ENCODE results near the gene SLC38A11. TPM values are rescaled to one million over a fixed set of nuclear protein-coding genes. Genes with fewer than 3 reads are reported as not detected.

SLC38A11 gene
- total and polyA plus RNA-seq, 2 donors (not counting 1 experiment from before 2014, with no cell fraction given), result 5.4 to 46.8 TPM

DNA sequence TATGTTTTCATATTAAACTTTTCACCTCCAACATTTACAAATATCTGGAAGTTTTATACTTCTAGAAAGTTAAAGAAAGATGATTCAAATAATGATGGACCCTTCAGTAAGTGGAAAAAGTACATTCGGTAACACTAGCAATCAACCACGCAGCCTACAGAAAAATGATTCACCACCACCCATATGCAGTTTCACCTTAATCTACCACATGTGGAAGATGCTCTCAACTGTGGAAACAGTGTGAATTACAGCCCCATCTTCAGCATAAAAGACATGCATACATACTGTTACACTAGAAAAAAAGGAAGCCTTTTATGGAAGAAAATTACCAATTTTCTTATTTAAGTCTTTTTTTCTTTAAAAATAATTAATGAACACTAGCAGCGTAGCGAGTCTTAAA lies 1.1 kb downstream of the SLC38A11 start:
- H3K9me3 ChIP-seq (ENCODE audit: control extremely low read depth in 1 of 3, control insufficient read depth in 2 of 3, insufficient read depth in 1 of 3, low read length in 2 of 3), result peaks cover 0 to 9% (median 2%) of the 10 kb centered on the region in 3 donors
- no peaks in the 10 kb centered on the region for H4K20me1 ChIP-seq (ENCODE audit: control insufficient read depth, insufficient read depth, low read length, poor library complexity, severe bottlenecking)
- no peaks in the 10 kb centered on the region for H3K79me2 ChIP-seq (ENCODE audit: control insufficient read depth, insufficient read depth, low read length)
- peaks cover 3% of the 10 kb centered on the region for H3K27me3 Mint-ChIP-seq
- WGBS (ENCODE audit: insufficient coverage), result no CpG with 5 or more reads among the region's 4 CpGs
- peaks cover 20% of the 10 kb centered on the region for H3K4me1 Mint-ChIP-seq
- peak overlapping the region; percentile 66 for H3K9ac ChIP-seq (ENCODE audit: low read length)
- DNase-seq (no peak), ATAC-seq (ENCODE audit: low read depth) (peak; percentile 45)
- peaks cover 11 to 21% of the 10 kb centered on the region in 2 donors for H3K4me1 ChIP-seq (ENCODE audit: control insufficient read depth in 2 of 2, insufficient read depth in 2 of 2, low read length in 2 of 2)
- intact Hi-C loops (cut with micrococcal nuclease), result no loop called here
- no peak overlapping the region for H2AFZ ChIP-seq (ENCODE audit: insufficient read depth, low read depth, low read length, poor library complexity, severe bottlenecking)
- no peaks in the 10 kb centered on the region for H3K27me3 ChIP-seq (replicated peaks in 1 of 4; ENCODE audit: control extremely low read depth in 1 of 4, control insufficient read depth in 3 of 4, insufficient read depth in 4 of 4, low read length in 3 of 4)
- CTCF ChIA-PET, result interaction anchor here (0.9 to 1.4 kb wide), 4 partner anchors 9 to 40 kb away, joined by 3 to 4 read pairs (median 4); no protein-coding TSS in a partner anchor
- peak overlapping the region; percentile 10 for H3K4me3 Mint-ChIP-seq
- H3K27ac Mint-ChIP-seq, result no peak overlapping the region
- H3K9me3 Mint-ChIP-seq (ENCODE audit: insufficient read depth), result no peaks in the 10 kb centered on the region
- POLR2A ChIA-PET, result interaction anchor here (0.7 kb wide), 1 partner anchor 192 kb away, joined by 5 read pairs; no protein-coding TSS in a partner anchor
- H3K4me2 ChIP-seq (replicated peaks; ENCODE audit: low read depth, low read length, poor library complexity, severe bottlenecking), result peak overlapping the region; percentile 67
- H3K4me3 ChIP-seq (ENCODE audit: control extremely low read depth in 1 of 5, extremely low read depth in 1 of 5, insufficient read depth in 1 of 5, low read depth in 2 of 5, low read length in 4 of 5), result peak overlapping the region in 3 of 5 experiments; percentile 49 to 66 (median 53)
- H3K27ac ChIP-seq (ENCODE audit: low read length in 2 of 2), result no peak overlapping the region
- no peaks in the 10 kb centered on the region for H3K36me3 ChIP-seq (replicated peaks in 1 of 2; ENCODE audit: control extremely low read depth in 1 of 2, control insufficient read depth in 1 of 2, extremely low read depth in 1 of 2, insufficient read depth in 2 of 2, low read length in 1 of 2)
- TF ChIP-seq EZH2 (IDR thresholded peaks at IDR 0.05; ENCODE audit: borderline replicate concordance, insufficient read depth, low read depth, low read length, poor library complexity, severe bottlenecking), result no peak
- TF ChIP-seq, protein P1, sequence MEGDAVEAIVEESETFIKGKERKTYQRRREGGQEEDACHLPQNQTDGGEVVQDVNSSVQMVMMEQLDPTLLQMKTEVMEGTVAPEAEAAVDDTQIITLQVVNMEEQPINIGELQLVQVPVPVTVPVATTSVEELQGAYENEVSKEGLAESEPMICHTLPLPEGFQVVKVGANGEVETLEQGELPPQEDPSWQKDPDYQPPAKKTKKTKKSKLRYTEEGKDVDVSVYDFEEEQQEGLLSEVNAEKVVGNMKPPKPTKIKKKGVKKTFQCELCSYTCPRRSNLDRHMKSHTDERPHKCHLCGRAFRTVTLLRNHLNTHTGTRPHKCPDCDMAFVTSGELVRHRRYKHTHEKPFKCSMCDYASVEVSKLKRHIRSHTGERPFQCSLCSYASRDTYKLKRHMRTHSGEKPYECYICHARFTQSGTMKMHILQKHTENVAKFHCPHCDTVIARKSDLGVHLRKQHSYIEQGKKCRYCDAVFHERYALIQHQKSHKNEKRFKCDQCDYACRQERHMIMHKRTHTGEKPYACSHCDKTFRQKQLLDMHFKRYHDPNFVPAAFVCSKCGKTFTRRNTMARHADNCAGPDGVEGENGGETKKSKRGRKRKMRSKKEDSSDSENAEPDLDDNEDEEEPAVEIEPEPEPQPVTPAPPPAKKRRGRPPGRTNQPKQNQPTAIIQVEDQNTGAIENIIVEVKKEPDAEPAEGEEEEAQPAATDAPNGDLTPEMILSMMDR (IDR thresholded peaks at IDR 0.05), result no peak

DNA sequence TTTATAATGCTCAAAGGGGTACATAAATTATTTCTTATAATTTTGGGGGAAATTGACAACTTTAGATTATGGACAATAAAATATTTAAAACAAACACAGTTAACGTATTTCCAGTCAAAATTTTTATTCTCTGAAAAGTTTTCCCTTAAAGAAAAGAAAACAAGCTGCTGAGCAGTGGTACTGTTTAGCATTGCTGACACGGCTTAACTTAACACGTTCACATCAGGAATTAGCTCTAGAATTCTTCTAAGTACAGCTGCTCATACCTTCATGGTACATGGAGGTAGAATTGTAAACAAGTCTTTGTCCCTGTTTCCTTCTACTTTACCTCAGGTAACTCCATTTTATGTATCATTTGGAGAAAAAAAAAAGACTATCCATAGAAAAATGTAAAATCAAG lies 2.0 kb downstream of the SLC38A11 start:
- Histone ChIP-seq H4K20me1 (ENCODE audit: control insufficient read depth, insufficient read depth, low read length, poor library complexity, severe bottlenecking) (no peaks in the 10 kb centered on the region), H2AFZ (ENCODE audit: insufficient read depth, low read depth, low read length, poor library complexity, severe bottlenecking) (no peak overlapping the region), H3K4me2 (replicated peaks; ENCODE audit: low read depth, low read length, poor library complexity, severe bottlenecking) (peak overlapping the region; percentile 67), H3K9me3 (ENCODE audit: control extremely low read depth in 1 of 3, control insufficient read depth in 2 of 3, insufficient read depth in 1 of 3, low read length in 2 of 3) (peaks cover 0 to 9% (median 2%) of the 10 kb centered on the region in 3 donors), H3K79me2 (ENCODE audit: control insufficient read depth, insufficient read depth, low read length) (no peaks in the 10 kb centered on the region), H3K4me1 (ENCODE audit: control insufficient read depth in 2 of 2, insufficient read depth in 2 of 2, low read length in 2 of 2) (peaks cover 16 to 27% of the 10 kb centered on the region in 2 donors), H3K4me3 (ENCODE audit: control extremely low read depth in 1 of 5, extremely low read depth in 1 of 5, insufficient read depth in 1 of 5, low read depth in 2 of 5, low read length in 4 of 5) (peak overlapping the region in 2 of 5 experiments; percentile 25 to 34), H3K27ac (ENCODE audit: low read length in 2 of 2) (no peak overlapping the region), H3K36me3 (replicated peaks in 1 of 2; ENCODE audit: control extremely low read depth in 1 of 2, control insufficient read depth in 1 of 2, extremely low read depth in 1 of 2, insufficient read depth in 2 of 2, low read length in 1 of 2) (no peaks in the 10 kb centered on the region), H3K27me3 (replicated peaks in 1 of 4; ENCODE audit: control extremely low read depth in 1 of 4, control insufficient read depth in 3 of 4, insufficient read depth in 4 of 4, low read length in 3 of 4) (no peaks in the 10 kb centered on the region), H3K9ac (ENCODE audit: low read length) (peak overlapping the region; percentile 33)
- ATAC-seq (ENCODE audit: low read depth), result no peak
- POLR2A ChIA-PET, result no interaction called here
- intact Hi-C loops (cut with micrococcal nuclease), result loop anchor here (2.0 kb wide), 1 partner anchor 16 kb away; no protein-coding TSS in a partner anchor
- no peak for TF ChIP-seq EZH2 (IDR thresholded peaks at IDR 0.05; ENCODE audit: borderline replicate concordance, insufficient read depth, low read depth, low read length, poor library complexity, severe bottlenecking)
- TF ChIP-seq, protein P1 (IDR thresholded peaks at IDR 0.05), result no peak
- Mint-ChIP-seq H3K27ac (no peak overlapping the region), H3K27me3 (peaks cover 3% of the 10 kb centered on the region), H3K4me3 (no peak overlapping the region), H3K4me1 (peaks cover 25% of the 10 kb centered on the region), H3K9me3 (ENCODE audit: insufficient read depth) (no peaks in the 10 kb centered on the region)
- no peak for DNase-seq
- CTCF ChIA-PET, result interaction anchor here (1.1 to 1.6 kb wide), 3 partner anchors 14 to 64 kb away, joined by 3 read pairs; no protein-coding TSS in a partner anchor
- WGBS (ENCODE audit: insufficient coverage), result no CpG with 5 or more reads among the region's 3 CpGs

Measured in B cell (primary cell).